Measurements from ENCODE around the gene SLC25A21.
"Not testable (repeated sequence)": the region's sequence is repeated elsewhere in the genome, so short reads cannot be mapped to it uniquely, and the experiment has no call there.

SLC25A21 gene

DNA sequence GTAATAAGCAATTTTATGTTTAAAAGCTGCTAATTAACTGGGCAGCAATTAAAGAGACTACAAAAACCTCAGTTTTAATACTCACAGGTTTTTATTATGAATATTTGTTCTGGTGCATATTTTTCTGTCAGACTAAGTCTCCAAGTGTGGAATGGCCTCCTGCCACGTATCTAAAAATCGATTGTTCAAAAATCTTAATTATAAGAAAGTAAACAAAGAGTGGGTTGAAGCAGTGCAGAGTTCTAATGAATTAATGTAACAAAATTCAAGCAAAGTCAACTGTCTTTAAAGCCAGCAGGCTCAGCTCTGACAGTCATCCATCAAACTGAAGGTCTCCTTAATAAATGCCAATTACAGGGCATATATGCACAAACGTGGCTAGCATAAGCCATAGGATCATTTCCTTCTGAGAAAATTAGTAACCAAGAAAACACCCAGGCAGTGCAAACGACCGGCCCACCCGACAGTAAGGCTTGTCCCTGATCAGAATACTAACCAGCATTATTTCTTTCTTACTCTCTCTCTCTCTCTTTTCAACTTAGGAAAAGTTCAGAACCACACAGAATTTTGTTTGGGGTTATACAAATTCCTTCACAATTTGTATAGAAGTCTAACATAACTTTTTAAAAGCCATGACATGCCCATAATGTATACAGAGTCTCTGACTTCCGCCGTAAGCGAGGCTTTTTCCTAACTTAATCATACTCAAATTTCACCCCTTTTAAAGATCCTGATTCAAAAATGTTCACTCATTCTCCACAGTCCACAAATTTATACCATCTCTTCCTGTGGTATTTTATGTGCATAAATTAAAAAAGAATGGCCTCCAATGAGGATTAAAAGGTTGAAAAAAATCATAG lies 83.8 kb downstream of the SLC25A21 start:
- no peak for DNase-seq (ENCODE audit: low read depth in 2 of 2)

DNA sequence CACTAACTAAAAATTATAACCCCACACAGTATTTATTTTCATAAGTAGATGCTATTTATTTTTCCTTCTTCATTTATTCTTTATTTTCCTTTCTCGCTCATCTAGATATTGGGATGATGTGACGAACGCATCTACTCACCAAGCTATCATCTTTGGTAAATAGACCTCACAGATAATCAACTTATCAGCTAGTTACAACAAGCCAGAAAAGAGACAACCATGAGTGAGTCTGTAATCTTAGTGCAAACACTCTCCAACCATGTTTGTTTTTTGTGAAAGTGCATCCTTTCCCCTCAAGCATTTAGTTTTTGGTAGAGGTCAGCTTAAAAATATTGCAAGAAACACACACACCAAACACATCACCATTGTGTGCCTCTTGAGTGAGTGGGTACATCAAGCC lies 84.9 kb downstream of the SLC25A21 start:
- DNase-seq (ENCODE audit: low read depth in 2 of 2): no peak

DNA sequence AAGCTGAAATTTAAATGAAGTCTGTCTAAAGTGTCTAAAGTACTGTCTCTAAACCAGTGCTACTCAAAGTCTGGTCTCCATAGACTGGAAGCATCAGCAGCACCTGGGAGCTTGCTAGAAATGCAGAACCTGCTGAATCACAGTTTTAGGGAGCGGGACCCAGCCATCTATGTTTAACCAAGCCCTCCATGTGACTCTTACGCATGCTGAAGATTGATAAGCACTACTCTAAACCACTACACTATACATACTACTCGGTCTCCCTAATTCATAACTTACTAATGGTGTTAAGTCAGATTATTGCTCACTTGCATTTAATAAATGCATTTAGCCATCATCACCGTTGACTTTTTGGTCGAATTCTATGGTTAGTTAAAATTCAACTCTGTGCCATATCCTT lies 88.8 kb downstream of the SLC25A21 start:
- DNase-seq (ENCODE audit: low read depth in 2 of 2): no peak

DNA sequence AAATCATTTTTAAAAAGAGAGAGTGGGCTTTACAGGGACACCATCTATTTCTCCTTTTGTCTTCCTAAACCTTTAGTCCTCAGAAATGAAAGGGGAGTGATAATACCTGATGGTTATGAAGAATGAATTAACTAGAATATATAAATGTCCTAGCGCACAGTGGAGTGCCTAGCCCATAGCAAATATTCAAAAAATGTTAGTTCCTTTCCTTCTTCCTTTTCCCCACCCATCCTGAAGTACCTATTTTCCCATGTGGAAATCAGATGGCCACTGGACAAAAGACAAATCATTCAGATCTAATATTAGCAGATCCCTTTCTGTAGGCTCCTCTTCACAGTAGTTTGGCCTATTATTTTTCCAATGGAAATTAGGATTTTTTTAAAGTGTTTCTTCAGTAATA lies 90.0 kb downstream of the SLC25A21 start:
- DNase-seq (ENCODE audit: low read depth in 2 of 2): no peak

DNA sequence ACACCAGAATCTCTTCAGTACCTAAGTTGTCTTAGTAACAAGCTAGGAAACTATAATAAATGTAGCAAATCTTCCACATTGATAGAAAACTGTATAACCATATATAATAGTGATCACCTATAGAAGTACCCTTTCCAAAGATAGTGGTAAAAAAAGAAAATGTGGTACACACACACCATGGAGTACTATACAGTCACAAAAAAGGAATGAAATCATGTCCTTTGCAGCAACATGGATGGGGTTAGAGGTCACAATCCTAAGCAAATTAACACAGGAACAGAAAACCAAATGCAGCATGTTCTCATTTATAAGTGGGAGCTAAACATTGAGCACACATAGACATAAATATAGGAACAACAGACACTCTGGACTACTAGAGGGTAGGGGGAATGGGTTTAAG lies 90.5 kb downstream of the SLC25A21 start:
- no peak for DNase-seq (ENCODE audit: low read depth in 2 of 2)

DNA sequence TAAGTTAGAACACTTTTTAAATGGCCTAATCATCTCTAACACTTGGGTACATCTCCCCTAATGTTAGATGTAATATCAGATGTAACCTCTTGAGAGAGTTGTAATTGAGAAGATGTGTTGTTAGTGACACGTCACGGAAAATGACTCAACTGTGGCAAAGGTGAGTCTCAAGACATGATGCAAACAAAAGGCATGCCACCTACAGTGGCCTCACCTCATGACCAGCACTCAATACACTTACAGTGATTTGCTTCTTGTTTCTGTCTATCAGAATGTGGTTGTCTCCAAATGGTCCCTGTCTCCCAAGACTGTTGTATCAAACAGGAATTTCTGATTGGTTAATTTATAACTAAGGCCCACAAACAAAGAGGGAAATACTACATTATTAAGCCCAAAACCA lies 91.2 kb downstream of the SLC25A21 start:
- DNase-seq (ENCODE audit: low read depth in 2 of 2): no peak

DNA sequence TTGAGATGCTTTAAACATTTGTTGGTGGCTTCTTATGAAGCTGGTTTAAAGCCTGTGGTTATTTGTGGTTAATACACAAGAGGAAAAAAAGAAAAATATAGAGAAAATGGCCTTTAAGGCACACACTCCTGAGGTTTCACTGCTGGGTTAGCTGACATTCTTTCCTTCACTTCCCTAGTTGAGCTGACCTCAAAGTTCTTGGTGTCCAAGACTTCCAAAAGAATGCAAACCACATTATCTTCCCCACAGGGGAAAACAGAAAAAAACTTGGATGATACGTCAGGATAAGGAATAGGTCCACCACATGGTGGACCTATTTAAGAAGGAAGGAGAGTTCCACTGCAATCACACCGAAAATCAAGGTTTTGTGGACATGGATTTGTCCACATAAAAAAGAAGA lies 94.3 kb downstream of the SLC25A21 start:
- DNase-seq (ENCODE audit: low read depth in 2 of 2): no peak

DNA sequence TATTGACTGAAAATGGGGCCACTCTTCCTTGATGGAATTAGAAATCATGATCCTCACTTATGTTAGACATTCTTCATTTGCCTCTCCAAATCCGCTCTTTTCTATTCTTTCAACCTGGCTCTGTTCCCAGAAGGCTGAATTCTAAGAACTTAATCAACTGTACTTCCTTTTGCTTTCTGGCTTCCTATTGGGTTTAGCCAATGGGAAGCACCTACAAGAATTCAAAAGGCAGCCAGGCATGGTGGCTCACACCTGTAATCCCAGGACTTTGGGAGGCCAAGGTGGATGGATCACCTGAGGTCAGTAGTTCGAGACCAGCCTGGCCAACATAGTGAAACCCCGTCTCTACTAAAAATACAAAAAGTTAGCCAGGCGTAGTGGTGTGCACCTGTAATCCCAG lies 98.1 kb downstream of the SLC25A21 start:
- not testable (repeated sequence) for DNase-seq (ENCODE audit: low read depth in 2 of 2)

DNA sequence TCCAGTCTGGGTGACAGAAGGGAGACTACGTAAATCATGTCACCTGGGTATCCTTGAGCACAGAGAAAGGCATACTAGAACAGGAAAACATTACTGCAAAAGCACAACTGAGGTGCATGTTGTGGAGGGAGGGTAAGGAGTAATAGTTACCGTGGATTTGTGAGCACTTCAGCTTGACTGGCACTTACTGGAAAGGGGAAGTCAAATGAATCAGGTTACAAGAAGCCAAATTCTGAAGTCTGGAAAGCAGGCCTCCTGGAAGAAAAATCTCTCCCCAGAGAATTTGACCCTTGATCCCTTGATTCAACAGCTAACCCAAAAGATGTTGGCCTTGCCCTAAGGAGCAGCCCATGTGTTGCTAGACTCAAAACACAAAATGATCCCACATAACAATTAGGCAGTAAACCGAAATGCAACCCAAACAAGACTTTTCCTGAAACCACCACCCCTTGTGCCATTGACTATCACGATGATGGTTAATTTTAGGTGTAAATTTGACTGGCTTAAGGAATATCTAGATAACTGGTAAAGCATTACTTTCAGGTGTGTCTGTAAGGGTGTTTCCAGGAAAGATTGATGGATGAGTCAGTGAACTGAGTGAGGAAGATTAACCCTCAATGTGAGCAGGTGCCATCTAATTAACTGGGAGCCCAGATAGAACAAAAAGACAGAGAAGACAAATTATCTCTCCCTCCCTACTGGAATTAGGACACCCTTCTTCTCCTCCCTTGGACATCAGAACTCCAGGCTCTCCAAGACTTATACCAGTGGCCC lies 108.8 kb downstream of the SLC25A21 start:
- no peak for DNase-seq (ENCODE audit: low read depth in 2 of 2)

DNA sequence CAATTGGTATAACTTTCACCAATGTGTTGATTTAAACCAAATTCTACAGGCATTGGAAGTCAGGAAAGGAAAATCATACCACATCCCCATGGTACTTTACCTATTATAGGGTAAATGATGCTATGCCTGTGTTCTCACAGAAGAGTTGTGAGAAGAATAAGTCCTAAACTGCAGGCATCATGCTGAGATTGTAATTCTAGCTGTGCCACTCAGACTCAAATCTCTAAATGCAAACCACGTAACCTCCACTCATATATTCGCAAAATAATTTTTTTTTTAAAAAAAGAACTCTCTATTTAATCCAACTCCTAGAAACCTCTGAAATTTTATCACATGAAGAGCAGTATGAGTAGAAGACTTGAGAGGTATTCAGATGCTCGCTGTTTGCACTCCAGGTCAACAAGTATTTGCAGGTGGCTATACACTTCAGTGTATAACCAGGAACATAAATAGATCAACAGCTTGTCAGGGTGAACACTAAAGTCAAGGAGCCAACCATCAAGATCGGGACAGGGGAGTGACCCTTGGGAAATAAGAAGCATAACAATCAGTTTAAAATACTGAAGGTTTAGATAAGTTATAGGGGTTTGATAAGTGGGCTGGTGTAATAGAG lies 110.1 kb downstream of the SLC25A21 start:
- no peak for DNase-seq (ENCODE audit: low read depth in 2 of 2)

DNA sequence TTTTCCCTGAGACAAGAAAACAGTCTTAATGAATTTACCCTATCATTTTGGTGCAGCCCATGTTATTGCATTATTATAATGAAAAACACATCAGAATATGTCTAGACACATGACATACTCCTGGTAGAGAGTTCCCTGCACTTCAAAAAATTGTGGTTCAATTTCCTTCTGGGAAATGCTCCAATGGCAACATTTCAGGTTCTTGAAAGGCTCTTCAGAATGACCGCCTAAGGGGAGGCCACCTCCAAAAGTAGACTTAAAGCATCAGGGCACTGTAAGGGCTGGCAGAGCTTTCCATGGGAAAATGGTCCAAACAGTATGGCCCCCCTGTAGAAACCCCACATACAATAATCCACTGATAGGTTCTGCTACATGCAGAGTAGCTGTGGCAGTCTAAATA lies 110.7 kb downstream of the SLC25A21 start:
- no peak for DNase-seq (ENCODE audit: low read depth in 2 of 2)

DNA sequence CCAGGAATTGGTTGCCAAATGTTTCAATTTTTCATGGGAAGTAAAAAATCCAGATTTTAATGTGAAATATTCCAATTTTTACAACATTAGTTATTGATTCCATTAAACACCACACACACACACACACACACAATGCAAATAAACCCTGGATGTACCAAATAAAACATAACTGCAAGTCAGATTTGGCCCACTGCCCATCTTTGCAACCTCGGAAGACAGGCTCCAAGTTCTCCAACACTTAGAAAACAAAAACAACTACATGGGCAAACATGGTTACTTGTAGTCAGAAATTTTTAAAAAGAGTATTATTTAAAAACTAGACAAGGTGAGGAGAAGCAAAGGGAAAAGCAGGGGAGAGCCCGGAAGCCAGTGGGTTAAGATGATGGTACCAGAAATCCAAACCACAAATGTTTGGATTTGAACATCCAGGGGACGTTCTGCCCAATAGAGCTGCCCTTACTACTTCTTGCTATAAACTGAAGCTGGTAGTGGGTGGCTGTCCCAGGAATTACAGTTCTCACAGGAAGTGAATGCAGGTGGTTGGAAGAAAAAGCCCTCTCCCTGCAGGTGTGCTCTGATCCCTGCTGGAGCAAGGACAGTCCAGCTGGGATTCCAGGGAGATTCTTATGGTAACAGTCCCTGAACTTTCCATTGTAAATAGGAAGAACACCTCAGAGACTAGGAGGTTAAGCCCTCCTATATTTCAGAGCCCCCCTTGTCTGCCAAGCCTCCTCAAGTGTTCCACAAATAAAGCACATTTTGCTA lies 111.7 kb downstream of the SLC25A21 start:
- DNase-seq (ENCODE audit: low read depth in 2 of 2): no peak

DNA sequence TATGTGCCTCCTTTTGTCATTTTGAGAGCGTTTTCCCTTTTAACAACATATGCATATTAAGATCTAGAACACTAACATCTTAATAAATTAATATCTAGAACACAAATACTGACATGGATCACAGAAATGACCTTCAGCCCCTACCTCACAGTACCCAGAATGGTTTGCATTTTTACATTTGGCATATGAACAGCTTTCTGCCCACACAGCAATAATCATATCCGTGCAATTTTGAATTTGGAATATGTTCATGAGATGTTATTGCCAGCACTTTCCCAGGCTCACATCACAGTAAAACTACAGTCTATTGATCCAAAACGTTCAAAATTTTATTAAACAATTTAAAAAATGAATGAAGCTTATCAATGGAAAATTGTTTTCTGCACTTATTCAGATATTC lies 114.6 kb downstream of the SLC25A21 start:
- DNase-seq (ENCODE audit: low read depth in 2 of 2): no peak

DNA sequence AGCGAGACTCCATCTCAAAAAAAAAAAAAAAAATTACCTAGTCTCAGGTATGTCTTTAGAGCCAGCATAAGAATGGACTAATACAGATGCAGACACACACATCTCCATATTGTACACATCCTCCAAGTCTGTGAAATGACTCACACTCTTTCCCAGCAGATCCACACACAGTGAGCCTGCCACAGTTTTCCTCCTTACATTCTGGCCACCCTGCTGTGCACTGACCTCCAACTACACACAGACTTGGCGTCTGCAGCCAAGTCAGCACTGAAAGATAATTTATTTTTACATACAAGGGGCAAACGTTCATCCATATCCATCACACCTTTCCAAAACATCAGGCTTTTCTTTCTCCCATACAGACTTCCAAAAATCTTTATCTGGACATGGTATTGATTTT lies 115.9 kb downstream of the SLC25A21 start:
- no peak for DNase-seq (ENCODE audit: low read depth in 2 of 2)

DNA sequence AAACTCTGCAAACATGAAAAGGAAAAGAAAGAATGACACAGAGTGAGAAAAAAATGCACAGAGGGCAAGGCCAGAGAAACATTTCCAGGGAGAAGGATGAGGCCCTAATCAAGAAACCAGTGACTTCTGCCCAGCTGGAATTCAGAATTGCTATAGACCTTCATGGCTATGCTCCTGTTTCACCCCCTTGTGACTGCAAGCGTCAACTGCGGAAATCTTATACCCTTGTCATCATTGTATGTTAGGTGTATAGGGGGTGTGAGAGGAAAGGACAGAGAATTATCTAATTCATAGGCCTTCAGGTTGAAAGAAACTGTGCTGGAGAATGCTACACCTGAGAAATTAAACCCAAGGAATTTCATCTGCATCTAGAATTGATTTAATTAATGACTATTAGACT lies 117.5 kb downstream of the SLC25A21 start:
- no peak for DNase-seq (ENCODE audit: low read depth in 2 of 2)

DNA sequence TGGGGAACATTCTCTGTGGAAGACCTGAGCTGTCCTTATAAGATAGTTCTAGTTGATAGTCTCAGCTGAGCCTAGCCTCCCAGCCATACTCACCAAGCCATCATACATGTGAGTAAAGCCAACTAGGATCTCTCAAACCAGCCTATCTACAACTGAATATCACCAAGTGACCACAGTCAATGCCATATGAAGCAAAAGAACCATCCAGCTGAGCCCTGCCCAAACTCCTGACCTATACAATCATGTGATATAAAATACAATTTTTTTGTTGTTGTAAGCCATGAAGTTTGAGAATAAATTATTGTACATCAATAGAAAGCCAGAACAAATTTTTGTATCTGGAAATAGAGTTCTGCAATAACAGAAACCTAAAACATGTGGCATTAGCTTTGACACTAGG lies 118.3 kb downstream of the SLC25A21 start:
- DNase-seq (ENCODE audit: low read depth in 2 of 2): no peak

DNA sequence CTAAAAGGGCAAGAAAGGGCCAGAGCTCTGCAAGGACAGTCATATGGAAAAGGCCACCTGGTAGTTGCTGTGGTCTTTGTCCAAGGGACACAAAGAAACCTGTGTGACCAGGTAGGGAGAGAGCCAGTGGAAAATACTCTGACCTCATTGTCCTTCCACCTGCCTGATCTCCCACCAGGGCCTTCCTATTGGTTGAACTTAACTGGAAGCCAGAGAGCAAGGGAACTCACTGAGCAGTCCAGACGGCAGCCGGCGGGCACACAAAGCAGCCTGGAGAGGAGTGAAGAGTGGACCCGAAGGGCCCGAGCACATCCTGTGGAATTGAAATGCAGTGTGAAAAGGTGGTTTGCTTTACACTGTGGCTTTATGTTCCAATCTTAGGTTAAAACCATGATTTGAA lies 120.7 kb downstream of the SLC25A21 start:
- no peak for DNase-seq (ENCODE audit: low read depth in 2 of 2)

DNA sequence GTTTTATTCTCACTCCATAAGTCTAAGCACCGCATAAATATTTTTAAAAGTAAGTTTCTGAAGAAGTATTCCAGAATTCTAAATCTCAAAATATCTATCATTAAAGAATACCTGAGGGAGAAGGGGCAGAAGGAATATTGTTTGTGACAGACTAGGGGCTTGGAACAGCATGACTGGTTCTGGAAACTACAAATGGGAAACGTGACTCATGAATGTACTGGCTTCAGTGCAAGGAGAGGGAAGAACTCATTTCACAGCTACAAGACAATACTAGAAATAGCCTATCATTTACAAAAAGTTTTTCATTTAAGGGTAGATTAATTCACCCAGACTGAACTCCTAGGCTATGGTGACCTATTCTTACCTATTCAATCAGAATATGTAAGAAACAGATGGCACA lies 121.3 kb downstream of the SLC25A21 start:
- no peak for DNase-seq (ENCODE audit: low read depth in 2 of 2)

DNA sequence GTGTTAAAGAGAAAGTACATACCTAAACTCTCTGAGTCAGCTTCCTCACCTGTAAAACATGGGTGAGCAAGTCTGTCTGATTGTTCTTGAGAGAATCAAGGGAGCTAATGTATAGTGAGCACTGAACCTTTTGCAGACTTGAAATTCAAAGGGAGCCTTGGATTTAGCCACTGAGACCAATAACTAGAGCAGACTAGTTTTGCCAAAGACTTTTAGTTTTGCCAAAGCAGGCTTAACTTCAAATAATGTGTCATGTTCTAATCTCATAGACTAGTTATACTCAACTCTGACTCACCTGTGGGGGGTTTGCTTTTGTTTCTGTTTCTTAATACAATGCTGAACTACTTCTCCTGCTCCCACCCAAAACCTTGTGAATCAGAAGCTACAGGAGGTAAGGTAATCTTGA lies 123.7 kb downstream of the SLC25A21 start:
- DNase-seq (ENCODE audit: low read depth in 2 of 2): no peak

DNA sequence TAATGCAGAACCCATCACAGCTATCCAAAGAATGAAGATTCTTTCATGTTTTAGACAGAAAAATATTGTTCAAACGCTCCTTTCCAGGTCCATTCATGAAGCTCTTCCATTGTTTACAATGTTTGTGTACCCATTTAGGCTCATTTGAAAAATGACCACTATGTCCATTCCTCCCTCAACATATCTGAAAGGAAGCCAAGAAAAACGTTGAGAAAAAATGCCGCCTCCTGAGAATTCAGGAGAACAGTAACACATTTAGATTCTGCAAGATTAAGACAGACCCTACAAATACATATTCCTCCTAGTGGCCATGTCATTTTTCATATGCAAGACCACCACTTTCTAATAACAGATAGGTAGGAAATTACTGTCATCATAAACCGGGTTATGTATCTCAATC lies 124.4 kb downstream of the SLC25A21 start:
- DNase-seq (ENCODE audit: low read depth in 2 of 2): no peak

DNA sequence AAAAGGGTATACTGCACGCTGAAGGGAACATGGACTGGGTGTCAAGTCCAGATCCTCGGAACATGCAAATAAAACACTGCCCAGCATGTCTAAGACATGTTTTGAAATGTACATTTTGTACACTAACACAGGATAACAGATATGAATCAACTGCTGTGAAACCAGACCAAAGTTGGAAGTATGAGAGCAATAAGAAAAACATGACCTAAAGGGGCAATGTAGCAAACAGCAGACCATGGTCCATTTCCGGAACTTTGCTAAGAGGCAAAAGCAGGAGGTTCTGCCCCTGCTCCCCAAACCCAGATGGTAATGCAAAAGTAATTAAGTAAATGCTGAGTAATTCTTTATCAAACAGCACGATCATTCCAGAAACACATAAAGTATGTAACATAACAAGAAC lies 125.2 kb downstream of the SLC25A21 start:
- DNase-seq (ENCODE audit: low read depth in 2 of 2): no peak

DNA sequence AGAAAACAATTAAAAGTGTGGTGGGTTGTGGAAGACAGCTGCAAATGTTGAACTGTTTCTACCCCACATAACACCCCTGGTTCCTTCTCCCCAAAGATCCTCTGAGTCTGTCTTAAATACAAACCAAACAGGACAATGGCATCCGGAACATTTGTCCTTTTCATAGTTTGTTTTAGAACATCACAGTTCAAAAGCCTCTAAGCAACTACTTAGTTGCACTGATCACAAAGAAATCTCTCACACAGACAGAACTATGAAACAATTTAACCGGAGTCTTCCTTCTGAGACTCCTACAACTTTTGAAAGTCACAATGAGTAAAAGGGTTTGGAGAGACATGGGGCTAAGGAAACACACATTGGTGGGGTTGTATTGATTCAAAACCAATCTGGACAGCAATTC lies 125.6 kb downstream of the SLC25A21 start:
- DNase-seq (ENCODE audit: low read depth in 2 of 2): no peak

Data from stimulated activated CD8-positive, alpha-beta memory T cell treated with anti-CD3 and anti-CD28 coated beads, Interleukin-7, amount 100 ng/mL, for 4 hours (primary cell).